Liver (tissue), 3 donors: Measurements from ENCODE around the gene TACC2.

Experiments
- CTCF ChIP-seq: fragments of 150-350 bp; IDR thresholded peaks from 2 replicates; pipeline ENCODE4 v1.5.1; 2017; ENCODE audit warnings: improper control_type of control experiment, low read depth, low read length; ENCODE audit not compliant: missing input control
- GABPA ChIP-seq, 2 donors: IDR thresholded peaks in 1 of 2; conservative IDR thresholded peaks in 1 of 2; 2 replicates each; pipeline ENCODE4 v1.6.1; 2016; ENCODE audit warnings: antibody characterized with exemption in 2 of 2, mild to moderate bottlenecking in 1 of 2, moderate library complexity in 1 of 2
- RAD21 ChIP-seq, 2 donors: IDR thresholded peaks; 2 replicates each; pipeline ENCODE4 v1.6.1; 2016; ENCODE audit warnings: antibody characterized with exemption in 2 of 2, mild to moderate bottlenecking in 2 of 2
- REST ChIP-seq: IDR thresholded peaks from 2 replicates; pipeline ENCODE4 v1.6.1; 2016; ENCODE audit warnings: antibody characterized with exemption, mild to moderate bottlenecking
- donor health status: healthy.
- donor health status: healthy.

GRCh38 chr10:122112625-122113160, 123.7 kb downstream of the TACC2 start:
- TF ChIP-seq CTCF: peak; percentile 53
- TF ChIP-seq RAD21 (IDR thresholded peaks at IDR 0.05): peak; percentile 64 to 68
- TF ChIP-seq GABPA (IDR thresholded peaks at IDR 0.05 in 1 of 2, conservative IDR thresholded peaks at IDR 0.05 in 1 of 2): no peak
- no peak for TF ChIP-seq REST
